GM18505 (cell line): ENCODE measurements around the gene LRP4.
A peak's percentile ranks its signal among the peaks of the same experiment; 100 is the strongest.
"Not testable (repeated sequence)": the region's sequence is repeated elsewhere in the genome, so short reads cannot be mapped to it uniquely, and the experiment has no call there.

Experiments used
- ATAC-seq: cut with Tn5 transposase; IDR thresholded peaks from one replicate; pipeline ENCODE4 v1.9.1; 2021; ENCODE audit not compliant: unreplicated experiment
- POLR2A ChIP-seq: IDR thresholded peaks from 4 replicates; pipeline ENCODE4 v1.6.1; 2011; ENCODE audit warnings: borderline replicate concordance; ENCODE audit not compliant: insufficient read depth, insufficient read length; ENCODE audit errors: extremely low read depth

The LRP4 gene

GRCh38 chr11:46944356-46945075, 26.2 kb upstream of the LRP4 start:
- TF ChIP-seq POLR2A = no peak

DNA sequence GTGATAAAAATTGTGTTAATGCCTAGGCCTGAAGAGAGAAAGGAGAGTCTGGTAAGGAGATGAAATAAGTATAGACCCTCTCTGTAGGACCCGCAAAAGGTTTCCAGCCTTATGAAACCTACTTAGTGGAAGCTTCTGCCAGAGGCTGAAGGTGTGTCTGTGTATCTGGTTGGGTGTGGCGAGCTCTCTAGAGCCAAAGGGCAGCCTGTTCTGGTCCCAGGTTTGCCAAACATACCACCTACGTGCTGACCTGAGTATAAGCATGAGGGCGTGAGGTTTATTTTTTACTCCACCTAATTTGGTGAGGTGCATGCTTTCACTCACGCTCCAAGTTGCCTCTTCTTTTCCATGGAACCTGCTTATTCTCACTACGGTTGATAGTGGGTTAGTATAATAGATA, 23.8 kb upstream of the LRP4 start:
- no peak for TF ChIP-seq POLR2A
- ATAC-seq = no peak

More at GRCh38 chr11:46944356-46945075, 26.2 kb upstream of the LRP4 start:
- ATAC-seq = no peak

DNA sequence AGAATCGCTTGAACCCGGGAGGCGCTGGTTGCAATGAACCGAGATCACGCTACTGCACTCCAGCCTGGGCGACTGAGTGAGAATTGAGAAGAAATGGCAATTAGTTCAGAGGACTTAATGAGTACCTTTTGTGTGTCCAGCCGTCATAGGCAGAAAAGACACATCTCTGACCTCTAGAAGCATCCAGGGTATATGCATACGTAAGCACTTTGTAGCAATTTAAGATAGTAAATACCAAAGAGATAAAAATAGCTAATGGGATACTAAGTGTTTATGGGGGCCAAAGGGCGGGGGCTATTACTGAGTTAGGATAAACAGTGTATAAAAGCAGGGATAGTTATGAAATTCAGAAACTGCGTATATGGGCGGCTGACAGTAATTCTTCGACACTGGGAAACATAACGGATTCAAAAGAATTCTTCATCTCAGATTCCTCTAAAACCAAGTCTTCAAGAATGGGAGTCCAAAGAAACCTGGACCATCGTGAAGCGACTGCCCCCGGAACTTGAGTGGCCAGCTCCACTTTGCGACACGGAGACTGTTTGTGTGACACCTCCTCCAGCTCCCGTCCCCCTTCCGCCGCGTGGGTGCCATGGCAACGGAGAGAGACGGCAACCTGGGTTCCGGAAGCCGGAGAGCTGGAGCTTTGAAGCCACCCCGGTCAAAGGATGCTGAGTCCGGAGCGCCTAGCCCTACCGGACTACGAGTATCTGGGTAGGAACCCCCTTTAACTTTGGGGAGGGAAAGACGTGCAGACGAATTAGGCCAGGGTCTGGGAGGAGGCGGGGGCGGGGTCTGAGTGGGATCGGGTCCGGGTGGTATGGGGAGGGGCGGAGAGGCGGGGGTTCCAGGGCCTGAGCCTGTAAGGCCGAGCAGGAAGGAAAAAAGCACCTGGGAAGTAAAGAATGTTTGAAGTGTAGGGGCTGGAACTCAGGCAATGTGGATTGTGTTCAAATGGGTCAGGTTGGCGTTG, 18.1 kb upstream of the LRP4 start, which contains the start of gene CSTPP1:
CSTPP1 (plus strand) TSS at position 624 of the 973 bp plus-strand sequence; CDS start at position 669, 45 bp downstream.
- TF ChIP-seq POLR2A = peak; percentile 54
- ATAC-seq = peak; percentile 89

GRCh38 chr11:46930089-46930488, 11.7 kb upstream of the LRP4 start:
- no peak for ATAC-seq
- TF ChIP-seq POLR2A = no peak

GRCh38 chr11:46928701-46929100, 10.4 kb upstream of the LRP4 start:
- ATAC-seq = not testable (repeated sequence)

DNA sequence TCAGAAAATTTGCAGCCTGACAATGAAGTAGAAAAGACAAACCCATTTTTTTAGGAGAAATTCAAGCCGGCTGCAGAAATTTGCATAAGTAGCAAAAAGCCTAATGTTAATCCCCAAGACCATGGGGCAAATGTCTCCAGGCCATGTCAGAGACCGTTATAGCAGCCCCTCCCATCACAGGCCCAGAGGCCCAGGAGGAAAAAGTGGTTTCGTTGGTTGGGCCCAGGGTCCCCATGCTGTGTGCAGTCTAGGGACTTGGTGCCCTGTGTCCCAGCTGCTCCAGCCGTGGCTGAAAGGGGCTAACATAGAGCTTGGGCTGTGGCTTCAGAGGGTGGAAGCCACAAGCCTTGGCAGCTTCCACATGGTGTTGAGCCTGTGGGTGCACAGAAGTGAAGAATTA, 9.6 kb upstream of the LRP4 start:
- ATAC-seq = not testable (repeated sequence)

DNA sequence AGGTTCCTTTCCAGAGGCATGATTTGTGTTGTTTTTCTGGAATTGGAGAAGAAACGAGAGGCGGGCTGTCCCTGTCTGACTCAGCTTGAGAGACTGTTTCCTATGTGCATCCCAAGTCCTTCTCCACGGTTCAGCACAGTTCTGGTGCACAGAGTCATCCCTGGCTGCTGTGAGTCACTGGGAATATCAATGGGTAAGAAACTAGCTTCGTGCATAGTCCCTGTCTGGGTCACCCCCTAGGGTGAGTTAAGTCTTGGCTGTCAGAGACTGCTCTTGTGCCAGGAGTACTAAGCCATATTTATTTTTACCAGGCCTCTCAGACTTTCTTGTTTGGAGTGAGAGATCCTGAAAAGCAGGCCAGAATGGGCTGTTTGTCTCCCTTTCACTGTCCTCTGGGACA, 2.4 kb upstream of the LRP4 start:
- no peak for TF ChIP-seq POLR2A
- no peak for ATAC-seq

DNA sequence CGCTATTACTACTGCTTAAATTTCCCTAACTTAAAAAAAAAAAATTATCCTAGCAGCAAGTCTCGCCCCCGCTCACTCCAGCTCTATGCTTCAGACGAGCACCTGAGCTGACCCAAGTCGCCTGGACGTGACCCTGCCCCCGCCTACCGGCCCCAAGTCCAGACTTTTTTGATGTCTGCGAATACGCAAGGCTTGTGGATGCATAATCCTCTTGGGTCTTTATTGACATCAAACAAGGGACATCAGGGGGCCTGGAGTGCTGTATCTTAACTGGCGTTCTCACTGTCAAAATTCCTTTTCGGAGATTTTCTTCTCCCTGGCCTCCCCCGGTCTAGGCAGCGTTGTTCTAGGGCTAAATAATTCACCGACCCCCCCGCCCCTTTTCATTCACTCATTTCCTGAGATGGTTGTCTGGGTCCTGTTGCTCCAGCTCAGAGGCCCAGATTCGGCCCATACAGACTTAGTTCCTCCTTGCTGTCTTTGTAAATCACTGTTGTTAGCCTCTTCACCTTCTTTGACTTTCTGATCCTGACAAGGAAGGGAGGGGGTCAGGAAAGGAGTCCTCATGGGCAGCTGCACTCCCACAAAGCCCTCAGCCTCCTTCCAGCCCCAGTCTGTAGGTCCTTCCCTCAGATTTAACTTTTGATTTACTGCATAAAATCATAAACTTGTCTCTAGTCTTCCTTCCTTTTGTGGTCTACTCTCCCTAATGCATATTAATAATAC, 601 bp upstream of the LRP4 start:
- no peak for TF ChIP-seq POLR2A
- no peak for ATAC-seq

DNA sequence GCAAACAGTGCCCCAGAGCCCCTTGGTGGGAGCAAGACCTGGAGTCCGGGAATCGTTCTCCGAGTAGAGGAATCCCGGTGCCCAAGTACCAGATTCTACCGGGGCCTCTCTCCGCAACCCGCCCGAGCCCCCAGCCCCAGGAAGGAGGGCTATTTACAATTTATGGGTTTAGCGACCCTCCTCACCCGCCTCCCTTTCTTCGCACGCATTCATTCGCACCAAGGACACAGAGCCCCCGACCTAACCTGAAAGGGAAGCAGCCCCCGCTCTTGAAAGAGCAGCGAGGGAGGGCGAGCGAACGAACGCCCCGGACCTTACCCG, 628 bp downstream of the LRP4 start:
- TF ChIP-seq POLR2A = no peak
- ATAC-seq = no peak

DNA sequence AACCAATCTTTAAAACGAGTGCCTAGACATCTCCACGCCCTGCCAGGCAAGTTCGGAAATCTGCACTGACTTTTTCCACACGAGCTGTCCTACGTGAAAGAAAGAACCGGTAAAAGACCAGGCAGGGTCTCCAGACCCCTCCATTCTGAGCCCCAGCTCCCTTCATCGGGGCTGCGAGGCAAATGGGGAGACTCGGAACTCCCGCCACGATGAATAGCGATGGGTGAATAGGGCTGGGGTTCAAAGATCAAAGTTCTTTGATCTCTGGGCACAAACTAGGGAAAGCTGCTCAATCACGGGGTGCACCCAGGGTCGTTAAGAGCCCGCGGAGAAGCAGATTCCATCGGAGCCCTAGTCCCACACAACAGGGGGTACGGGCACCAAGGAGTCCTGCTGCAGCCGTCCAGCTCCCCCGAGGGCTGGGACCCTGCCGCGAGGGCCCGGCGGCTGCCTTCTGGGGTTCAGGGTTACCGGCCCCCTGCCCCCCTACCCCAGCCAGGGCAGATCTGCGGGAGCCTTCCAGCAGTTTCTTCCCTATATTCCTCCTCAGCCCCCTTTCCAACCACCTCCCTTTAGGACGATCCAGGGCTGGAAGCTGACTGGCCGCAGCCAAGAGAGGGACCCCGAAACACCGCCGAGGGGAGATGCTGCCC, 1.1 kb downstream of the LRP4 start:
- TF ChIP-seq POLR2A = no peak
- no peak for ATAC-seq

DNA sequence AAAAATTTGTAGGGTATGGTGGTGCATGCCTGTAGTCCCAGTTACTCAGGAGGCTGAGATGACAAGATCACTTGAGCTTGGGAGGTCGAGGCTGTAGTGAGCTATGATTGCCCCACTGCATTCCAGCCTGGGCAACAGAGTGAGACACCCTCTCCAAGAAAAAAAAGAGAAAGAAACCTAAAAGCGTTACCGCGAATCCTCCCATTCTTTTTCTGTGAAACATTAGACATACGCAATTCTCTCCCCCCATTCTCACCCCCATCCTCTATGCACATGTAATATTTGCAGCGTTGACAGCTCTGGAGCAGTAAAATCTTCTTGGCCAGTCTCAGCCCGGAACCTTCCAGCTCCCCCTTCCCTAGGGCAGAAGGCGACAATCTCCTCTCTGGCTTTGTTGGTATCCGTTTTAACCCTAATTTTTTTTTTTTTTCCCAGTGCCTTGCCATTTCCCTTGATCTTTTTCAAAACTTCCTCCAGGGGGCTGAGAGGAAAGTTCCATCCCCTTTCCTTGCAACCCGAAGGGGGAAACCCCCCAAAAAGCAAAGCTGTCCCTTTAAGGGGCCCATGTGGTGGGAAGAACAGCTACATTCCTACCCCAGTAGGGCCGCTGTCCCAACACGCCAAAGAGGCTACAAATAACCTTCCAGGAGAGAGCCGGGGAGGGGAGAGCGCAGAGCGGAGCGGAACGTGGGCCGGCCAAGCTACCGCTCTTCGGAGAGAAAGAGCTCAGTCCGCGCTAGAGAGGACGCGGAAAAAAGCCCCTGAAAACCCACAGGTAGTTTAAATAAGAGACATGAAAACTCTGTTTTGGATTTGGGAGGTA, 1.9 kb downstream of the LRP4 start:
- no peak for TF ChIP-seq POLR2A
- ATAC-seq = no peak

DNA sequence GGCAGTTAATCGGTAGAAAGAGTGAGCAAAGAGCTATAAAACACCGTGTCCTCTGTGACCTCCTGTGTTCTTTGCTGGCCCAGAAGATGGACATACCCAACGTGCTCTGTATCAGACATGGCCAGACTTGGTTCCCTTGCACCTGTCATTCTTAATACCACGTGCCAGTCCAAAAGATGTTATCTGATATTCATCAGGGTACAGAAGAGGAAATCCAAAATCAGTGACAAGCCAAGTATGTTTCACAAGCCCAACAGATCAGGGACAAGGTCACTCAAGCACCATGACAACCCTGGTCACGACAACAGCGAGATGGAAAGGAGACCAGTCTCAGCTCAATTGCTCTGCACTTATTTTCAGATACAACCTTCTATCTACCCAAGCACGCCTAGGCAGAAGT, 3.4 kb downstream of the LRP4 start:
- no peak for ATAC-seq
- TF ChIP-seq POLR2A = no peak
